Fibroblast of lung (primary cell): Measurements from ENCODE around the gene RASA3. TPM values are rescaled to one million over a fixed set of nuclear protein-coding genes. Genes with fewer than 3 reads are reported as not detected.
A peak's percentile ranks its signal among the peaks of the same experiment; 100 is the strongest.

ENCODE experiments used
- DNase-seq, 2 donors: peaks; one replicate each; pipeline versions ENCODE4 v3.0.0 to v3.0.0-alpha.2; 2010; ENCODE audit warnings: low read depth in 2 of 2
- H2AFZ ChIP-seq: 2 replicates; pipeline ENCODE4 v1.5.1; 2012; ENCODE audit warnings: low read length, control low read depth, inconsistent platforms
- H3K27ac ChIP-seq: 2 replicates; pipeline ENCODE4 v1.5.1; 2011; ENCODE audit warnings: low read length, control low read depth; ENCODE audit not compliant: insufficient read depth
- H3K27me3 ChIP-seq: 2 replicates; pipeline ENCODE4 v1.5.1; 2011; ENCODE audit warnings: mild to moderate bottlenecking, low read length; ENCODE audit not compliant: control insufficient read depth, insufficient read depth
- H3K36me3 ChIP-seq: 2 replicates; pipeline ENCODE4 v1.5.1; 2011; ENCODE audit warnings: low read length; ENCODE audit not compliant: control insufficient read depth, insufficient read depth
- H3K4me1 ChIP-seq: 2 replicates; pipeline ENCODE4 v1.5.1; 2011; ENCODE audit warnings: low read length; ENCODE audit not compliant: control insufficient read depth, insufficient read depth; ENCODE audit errors: extremely low read depth
- H3K4me2 ChIP-seq: 2 replicates; pipeline ENCODE4 v1.5.1; 2011; ENCODE audit warnings: low read length, control low read depth; ENCODE audit not compliant: insufficient read depth; ENCODE audit errors: extremely low read depth
- H3K4me3 ChIP-seq, 4 experiments: fragments of 200-600 bp in 1 of 4; sonication (generic) in 1 of 4; replicated peaks in 1 of 4; 2 replicates each; pipeline ENCODE4 v1.5.1; 2011 to 2016; ENCODE audit warnings: low read length in 4 of 4, low read depth in 3 of 4, mild to moderate bottlenecking in 3 of 4, control low read depth in 2 of 4, inconsistent platforms in 1 of 4, mixed read lengths in 1 of 4; ENCODE audit not compliant: insufficient read depth in 1 of 4; ENCODE audit errors: control extremely low read depth in 1 of 4
- H3K79me2 ChIP-seq: 2 replicates; pipeline ENCODE4 v1.5.1; 2012; ENCODE audit warnings: mild to moderate bottlenecking, low read length, inconsistent platforms; ENCODE audit not compliant: control insufficient read depth, insufficient read depth
- H3K9ac ChIP-seq: 2 replicates; pipeline ENCODE4 v1.5.1; 2011; ENCODE audit warnings: mild to moderate bottlenecking, low read length, control low read depth; ENCODE audit not compliant: insufficient read depth
- H3K9me3 ChIP-seq: 2 replicates; pipeline ENCODE4 v1.5.1; 2012; ENCODE audit warnings: low read depth, low read length; ENCODE audit not compliant: control insufficient read depth, insufficient read depth
- H4K20me1 ChIP-seq: 2 replicates; pipeline ENCODE4 v1.5.1; 2011; ENCODE audit warnings: low read length; ENCODE audit not compliant: control insufficient read depth, insufficient read depth; ENCODE audit errors: extremely low read depth
- CTCF ChIP-seq, 2 donors: IDR thresholded peaks in 1 of 2; conservative IDR thresholded peaks in 1 of 2; 1 replicate in 1 of 2; 2 replicates in 1 of 2; pipeline ENCODE4 v1.5.1; 2011 to 2012; ENCODE audit warnings: low read length in 2 of 2, control low read depth in 1 of 2, inconsistent platforms in 1 of 2, low read depth in 1 of 2, mild to moderate bottlenecking in 1 of 2
- EZH2 ChIP-seq: IDR thresholded peaks from 2 replicates; pipeline ENCODE4 v1.5.1; 2012; ENCODE audit warnings: low read length, control low read depth, mild to moderate bottlenecking; ENCODE audit errors: missing control alignments
- polyA plus RNA-seq, 2 donors: library from polyadenylated mRNA; depleted of rRNA in 1 of 2; stranded (reverse) in 1 of 2; unstranded in 1 of 2; fragments of >200 nt; gene quantifications; 2 replicates each; pipeline ENCODE4 v1.2.1, GENCODE V29; 2011 to 2012; ENCODE audit warnings: missing spikeins in 1 of 2
- total RNA-seq: library from RNA; depleted of rRNA; stranded (reverse); fragments of >200 nt; gene quantifications from 2 replicates; pipeline ENCODE4 v1.2.1, GENCODE V29; 2014

RASA3 gene
- total and polyA plus RNA-seq, 2 donors (not counting 1 experiment from before 2014, with no cell fraction given), result 26.6 to 31.1 TPM

- Histone ChIP-seq H3K36me3 (peaks cover 9% of the 10 kb centered on the region), H3K27me3 (no peaks in the 10 kb centered on the region), H3K9ac (peak overlapping the region; percentile 58), H2AFZ (no peak overlapping the region), H3K4me3 (peak overlapping the region in 1 of 4 experiments; percentile 25), H3K4me1 (peaks cover 64% of the 10 kb centered on the region), H3K27ac (peak overlapping the region; percentile 92), H3K79me2 (peaks cover 90% of the 10 kb centered on the region), H3K4me2 (peak overlapping the region; percentile 28), H4K20me1 (no peaks in the 10 kb centered on the region), H3K9me3 (no peaks in the 10 kb centered on the region)
- no peak for DNase-seq
- TF ChIP-seq EZH2 (no peak), CTCF (conservative IDR thresholded peaks at IDR 0.05 in 1 of 2, IDR thresholded peaks at IDR 0.05 in 1 of 2; ENCODE audit: low read depth in 1 of 2, low read length in 2 of 2) (no peak)
Measured at GRCh38 chr13:114108141-114108761, 24.2 kb downstream of the RASA3 start.

DNA sequence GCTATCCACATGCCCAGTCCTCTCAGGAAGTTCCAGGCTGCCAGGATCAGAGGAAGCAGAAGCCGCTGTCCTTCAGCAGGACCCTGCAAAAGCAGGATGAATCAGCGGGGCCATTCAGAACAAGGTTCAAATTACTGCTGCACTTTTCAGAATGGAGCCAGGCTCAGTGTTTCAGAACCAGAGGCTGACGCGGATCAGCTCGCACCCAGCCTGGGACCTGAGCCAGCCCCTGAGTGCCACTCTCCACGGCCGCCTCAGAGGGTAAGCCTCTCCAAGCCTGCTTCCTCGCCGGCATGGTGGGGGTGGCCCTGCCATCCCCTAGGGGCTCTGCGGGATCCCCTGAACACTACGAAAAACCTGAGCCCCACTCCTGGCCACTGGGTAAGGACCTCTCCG is 24.7 kb downstream of the RASA3 start:
- Histone ChIP-seq H3K79me2 (peaks cover 90% of the 10 kb centered on the region), H4K20me1 (no peaks in the 10 kb centered on the region), H3K9me3 (no peaks in the 10 kb centered on the region), H3K4me2 (peak overlapping the region; percentile 66), H3K36me3 (peaks cover 9% of the 10 kb centered on the region), H3K27ac (peak overlapping the region; percentile 92), H3K27me3 (no peaks in the 10 kb centered on the region), H3K9ac (peak overlapping the region; percentile 58), H3K4me1 (peaks cover 60% of the 10 kb centered on the region), H2AFZ (no peak overlapping the region), H3K4me3 (peak overlapping the region in 1 of 4 experiments; percentile 25)
- peak; percentile 87 to 92 for DNase-seq
- TF ChIP-seq EZH2 (no peak), CTCF (conservative IDR thresholded peaks at IDR 0.05 in 1 of 2, IDR thresholded peaks at IDR 0.05 in 1 of 2; ENCODE audit: low read depth in 1 of 2, low read length in 2 of 2) (no peak)

GRCh38 chr13:114106991-114107685 is 25.3 kb downstream of the RASA3 start:
- no peaks in the 10 kb centered on the region for H4K20me1 ChIP-seq
- peak overlapping the region; percentile 92 for H3K27ac ChIP-seq
- peak overlapping the region; percentile 58 for H3K9ac ChIP-seq
- peak overlapping the region in 2 of 4 experiments; percentile 2 to 11 for H3K4me3 ChIP-seq
- H3K4me2 ChIP-seq, result peak overlapping the region; percentile 66
- H3K9me3 ChIP-seq, result no peaks in the 10 kb centered on the region
- no peak for DNase-seq
- H3K27me3 ChIP-seq, result no peaks in the 10 kb centered on the region
- H3K79me2 ChIP-seq, result peaks cover 90% of the 10 kb centered on the region
- TF ChIP-seq EZH2, result no peak
- no peak for TF ChIP-seq CTCF (conservative IDR thresholded peaks at IDR 0.05 in 1 of 2, IDR thresholded peaks at IDR 0.05 in 1 of 2; ENCODE audit: low read depth in 1 of 2, low read length in 2 of 2)
- H3K36me3 ChIP-seq, result peaks cover 9% of the 10 kb centered on the region
- H3K4me1 ChIP-seq, result peaks cover 55% of the 10 kb centered on the region
- H2AFZ ChIP-seq, result no peak overlapping the region
